NOMO-1 (cell line): Measurements from ENCODE around the gene NFIX.

Experiments used
- DNase-seq, 2 experiments: peaks; one replicate each; lab custom pipeline; 2025; ENCODE audit not compliant: unreplicated experiment in 2 of 2; lab: John Stamatoyannopoulos, UW

NFIX gene

DNA sequence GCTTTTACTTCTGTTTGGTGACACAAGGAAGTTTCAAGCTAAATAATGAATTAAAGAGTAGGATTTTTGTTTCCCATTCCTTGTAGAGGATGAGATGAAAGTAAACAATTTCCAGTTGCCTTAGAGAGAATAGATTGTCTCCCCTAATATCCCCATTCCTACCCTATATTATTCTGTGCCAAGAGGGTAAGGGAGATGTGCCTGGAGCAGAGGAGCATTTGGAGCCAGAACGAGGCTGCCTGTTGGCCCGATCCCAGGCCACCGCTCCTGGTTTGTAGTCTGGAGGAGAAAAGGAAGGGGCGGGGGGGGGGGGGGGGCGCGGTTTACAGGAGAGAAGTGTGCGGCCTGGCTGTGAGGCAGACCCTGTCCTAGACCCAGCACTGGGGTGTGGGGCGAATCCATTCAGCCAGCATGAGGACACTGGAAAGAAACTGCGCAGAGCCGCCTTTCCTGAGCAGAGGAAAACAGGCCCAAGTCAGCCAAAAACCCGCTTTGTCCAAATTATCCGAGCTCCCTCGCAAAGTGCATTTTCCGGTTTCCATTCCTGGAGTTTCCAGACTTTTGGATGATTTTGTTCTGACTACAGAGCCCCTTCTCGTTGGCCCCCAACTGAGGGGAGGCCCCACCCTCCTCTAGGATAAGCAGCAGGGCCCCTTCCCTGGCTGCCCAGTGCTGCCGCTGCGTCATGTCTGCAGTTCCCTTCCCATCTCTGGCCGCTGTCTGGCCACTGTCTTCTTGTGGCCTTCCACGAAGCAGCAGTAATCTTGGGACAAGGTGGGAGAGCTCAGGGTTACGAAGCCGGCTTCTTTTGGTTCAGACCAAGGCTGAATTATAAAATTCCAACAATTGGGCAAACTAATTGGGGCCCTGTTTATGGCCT is 23.0 kb downstream of the NFIX start:
- no peak for DNase-seq

GRCh38 chr19:13019332-13019731 is 24.1 kb downstream of the NFIX start:
- no peak for DNase-seq

GRCh38 chr19:13020002-13020414 is 24.7 kb downstream of the NFIX start:
- no peak for DNase-seq

DNA sequence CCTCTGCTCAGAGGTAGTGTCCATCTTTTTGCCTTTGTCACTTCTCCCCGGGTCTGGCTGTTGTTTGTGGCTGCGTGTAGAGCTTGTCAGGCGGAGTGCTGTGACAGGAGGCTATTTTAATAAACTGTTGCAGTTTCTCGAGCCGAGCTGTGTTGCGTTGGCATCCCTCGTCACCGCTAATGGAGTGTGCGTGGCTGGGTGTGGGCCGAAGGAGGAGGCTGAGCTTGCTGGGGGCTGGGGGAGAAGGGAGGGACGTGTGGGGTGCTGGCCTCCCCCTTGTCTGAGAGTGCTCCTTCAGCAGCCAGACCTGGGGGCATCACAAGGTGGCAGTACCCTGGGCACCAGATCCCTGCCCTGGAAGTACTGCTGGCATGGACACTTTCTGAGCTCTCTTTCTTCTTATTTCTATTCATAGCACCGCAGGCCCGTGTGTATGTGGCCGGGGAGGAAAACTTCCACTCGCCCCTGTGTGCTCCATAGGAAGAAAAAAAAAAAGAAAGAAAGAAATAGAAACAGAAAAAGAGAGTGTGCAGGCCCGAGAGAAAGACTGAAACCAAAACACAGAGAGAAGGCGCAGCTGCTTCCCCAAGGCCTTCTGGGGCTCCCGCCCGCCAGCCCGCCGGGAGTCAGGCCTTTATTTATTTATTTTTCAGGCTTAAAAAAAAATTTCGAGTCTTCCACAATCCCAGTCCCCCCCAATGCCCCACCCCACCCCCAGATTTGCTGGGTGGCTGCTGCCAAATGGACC is 27.0 kb downstream of the NFIX start:
- peak; percentile 41 to 53 for DNase-seq

- peak; percentile 53 for DNase-seq
These were observed 27.8 kb downstream of the NFIX start for GRCh38 chr19:13022859-13023636.

DNA sequence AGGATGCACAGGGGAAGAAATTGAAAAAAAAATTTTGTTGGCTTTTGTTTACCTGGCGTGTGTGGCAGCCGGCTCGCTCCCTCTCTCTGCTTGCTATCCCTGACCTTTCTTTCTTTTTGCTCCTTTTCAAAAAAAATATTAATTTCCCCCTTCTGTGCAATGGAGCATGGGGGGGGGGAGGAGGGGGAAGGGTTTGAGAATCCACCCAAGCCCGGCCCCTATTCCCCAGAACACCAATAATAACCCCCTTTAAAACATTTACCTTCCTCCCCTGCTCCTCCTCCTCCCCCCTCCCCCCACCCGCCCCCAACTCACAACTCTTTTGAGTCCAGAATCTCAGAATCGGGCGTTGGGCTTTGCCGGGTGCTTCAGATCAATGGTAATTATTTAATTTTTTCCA is 28.4 kb downstream of the NFIX start:
- no peak for DNase-seq

GRCh38 chr19:13024126-13024950 is 29.1 kb downstream of the NFIX start:
- no peak for DNase-seq

- no peak for DNase-seq
These were observed 29.8 kb downstream of the NFIX start for GRCh38 chr19:13024951-13025697.

- DNase-seq, result no peak
These were observed 30.7 kb downstream of the NFIX start for GRCh38 chr19:13025819-13026456.

- peak; percentile 38 to 74 for DNase-seq
These were observed 31.4 kb downstream of the NFIX start for GRCh38 chr19:13026462-13027370.

DNA sequence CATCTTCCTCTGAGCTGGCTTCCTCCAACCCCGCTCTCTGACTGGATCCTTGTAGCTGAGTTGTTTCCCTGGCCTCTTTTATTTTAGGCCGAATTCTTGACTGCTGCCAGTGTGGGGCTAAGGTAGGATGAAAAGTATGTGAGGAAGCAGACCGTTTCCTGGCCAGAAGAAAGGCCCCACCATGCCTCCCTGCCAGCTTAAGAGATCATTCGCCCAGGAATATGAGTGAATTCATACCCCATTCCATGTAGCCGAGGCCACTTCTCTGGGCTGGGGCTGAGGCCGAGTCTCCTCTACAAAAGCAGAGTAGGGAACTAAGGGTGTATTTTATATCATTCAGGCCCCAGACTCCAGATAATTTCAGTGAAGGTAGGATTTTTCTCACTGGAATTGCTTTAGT is 32.3 kb downstream of the NFIX start:
- DNase-seq, result no peak

DNA sequence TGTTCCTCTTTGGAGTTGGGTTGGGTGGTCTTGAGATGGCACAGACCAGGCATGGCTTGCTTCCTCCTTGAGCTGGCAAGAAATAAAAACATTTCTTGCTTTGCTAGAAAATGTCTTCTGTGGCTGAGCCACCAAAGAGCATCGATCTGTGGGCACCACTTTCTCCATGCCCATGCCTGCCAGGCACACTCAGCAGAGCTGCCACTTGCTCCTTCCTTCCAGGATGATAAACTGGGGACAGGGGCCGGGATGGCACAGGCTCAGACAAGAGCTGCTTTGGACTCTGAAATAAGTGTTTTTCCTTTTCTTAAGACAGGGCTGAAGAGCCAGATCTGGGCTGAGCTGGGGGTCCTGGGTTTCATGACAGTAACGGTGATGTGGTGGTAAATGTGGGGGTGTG is 32.8 kb downstream of the NFIX start:
- no peak for DNase-seq

- no peak for DNase-seq
These were observed 34.1 kb downstream of the NFIX start for GRCh38 chr19:13029301-13029880.

DNA sequence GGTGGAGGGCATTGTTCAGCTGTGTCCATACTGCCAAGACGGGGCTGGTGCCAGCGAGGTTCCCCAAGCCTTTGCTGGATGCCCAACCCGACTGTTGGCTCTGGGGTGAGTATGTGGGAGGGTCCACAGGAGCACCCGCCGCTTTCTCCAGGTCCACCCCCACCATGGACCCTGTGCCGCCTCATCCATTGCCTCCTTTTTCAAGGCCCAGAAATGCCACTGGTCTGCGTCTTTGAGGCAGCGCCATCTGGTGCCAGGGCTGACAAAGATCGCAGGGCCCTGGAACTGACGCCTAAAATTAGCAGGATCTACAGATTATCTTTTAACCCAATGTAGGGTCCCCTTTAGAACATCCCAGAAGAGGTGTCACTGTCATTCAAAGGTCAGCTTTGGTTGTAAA is 34.6 kb downstream of the NFIX start:
- DNase-seq, result peak in 1 of 2 experiments; percentile 6

DNA sequence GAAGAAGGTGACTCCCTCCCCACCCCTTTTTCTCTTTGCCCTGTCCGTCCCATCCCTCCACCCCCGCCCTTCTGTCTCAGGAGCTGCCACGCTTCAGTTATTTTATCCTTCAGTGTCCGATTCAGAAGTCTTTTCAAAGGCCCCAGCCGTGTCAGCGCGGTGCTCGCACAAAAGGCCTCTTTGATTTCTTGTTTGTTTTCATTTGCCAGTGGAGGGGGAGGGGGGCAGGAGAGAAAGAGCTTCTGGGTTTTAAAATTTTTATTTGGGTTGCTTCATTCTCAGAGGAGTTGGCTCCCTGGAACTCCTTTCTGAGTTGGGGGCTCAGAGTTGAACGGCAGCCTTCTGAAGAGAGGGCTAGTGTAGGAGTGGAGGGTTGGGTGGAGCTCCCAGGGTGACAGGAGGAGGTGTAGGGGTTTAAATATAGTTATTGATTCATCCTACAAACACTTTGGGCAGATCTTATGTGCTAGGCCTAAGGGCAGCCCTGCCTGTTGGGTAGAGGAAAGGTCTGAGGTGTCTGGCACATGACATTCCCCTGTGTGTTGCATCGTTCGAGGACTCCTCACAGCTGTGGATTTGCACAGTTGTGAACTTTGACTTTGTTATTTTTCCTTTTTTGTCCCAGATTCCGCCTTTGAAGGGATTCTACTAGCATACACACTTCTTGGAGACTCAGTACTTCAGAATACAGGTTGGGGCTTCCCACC is 36.8 kb downstream of the NFIX start:
- no peak for DNase-seq

- DNase-seq, result no peak
These were observed 37.6 kb downstream of the NFIX start for GRCh38 chr19:13032837-13033236.

DNA sequence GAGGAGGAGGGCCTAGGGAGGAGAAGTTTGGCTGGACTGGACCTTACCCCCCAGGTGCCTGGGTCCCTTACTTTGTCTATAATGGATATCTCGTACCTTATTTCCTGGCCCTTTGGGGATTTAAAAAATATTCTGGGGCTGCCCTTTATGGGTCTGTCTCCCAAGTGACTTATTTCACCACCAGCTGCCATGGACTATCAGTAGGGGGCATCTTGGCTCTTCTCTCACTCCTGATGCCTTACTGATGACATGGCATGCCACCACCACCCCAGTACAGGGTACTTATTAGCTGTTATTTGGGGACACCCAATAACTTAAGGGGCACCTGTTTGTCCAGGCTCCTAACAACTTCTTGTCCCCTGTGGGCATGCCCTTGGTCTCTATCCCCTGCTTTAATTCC is 38.0 kb downstream of the NFIX start:
- DNase-seq, result no peak
